Activated CD8-positive, alpha-beta T cell treated with anti-CD3 and anti-CD28 coated beads for 36 hours (primary cell): Measurements from ENCODE around the gene TWF1. TPM values are rescaled to one million over a fixed set of nuclear protein-coding genes. Genes with fewer than 3 reads are reported as not detected.
"Not testable (repeated sequence)": the region's sequence is repeated elsewhere in the genome, so short reads cannot be mapped to it uniquely, and the experiment has no call there.

Experiments used
- ATAC-seq: fragments of 200-7000 bp; cut with Tn5 transposase; one replicate; pipeline ENCODE4 v1.10.0; 2021; ENCODE audit warnings: mild to moderate bottlenecking, moderate library complexity
- CTCF ChIA-PET: fragments of 350-600 bp; sonication (Branson Sonifier 250); formaldehyde crosslinking; loops from one replicate; lab custom pipeline; 2021; ENCODE audit warnings: antibody characterized with exemption; lab: Charles Lee
- POLR2A ChIA-PET: fragments of 350-600 bp; sonication (Branson Sonifier 250); formaldehyde crosslinking; loops from one replicate; lab custom pipeline; 2021; ENCODE audit warnings: antibody characterized with exemption; lab: Charles Lee
- DNase-seq: peaks from one replicate; pipeline ENCODE4 v3.0.0-alpha.2; 2020
- H3K27ac Mint-ChIP-seq: one replicate; pipeline ENCODE4 v1.8.0; 2021; ENCODE audit warnings: mild to moderate bottlenecking, mixed read lengths
- H3K27me3 Mint-ChIP-seq: one replicate; pipeline ENCODE4 v1.8.0; 2021; ENCODE audit warnings: mixed read lengths
- H3K36me3 Mint-ChIP-seq: one replicate; pipeline ENCODE4 v1.8.0; 2021; ENCODE audit warnings: low read depth, mixed read lengths
- H3K4me1 Mint-ChIP-seq: one replicate; pipeline ENCODE4 v1.8.0; 2021; ENCODE audit warnings: low read depth, mixed read lengths
- H3K4me3 Mint-ChIP-seq: one replicate; pipeline ENCODE4 v1.8.0; 2021; ENCODE audit warnings: mild to moderate bottlenecking, moderate library complexity, mixed read lengths
- H3K9me3 Mint-ChIP-seq: one replicate; pipeline ENCODE4 v1.8.0; 2021; ENCODE audit warnings: mixed read lengths
- intact Hi-C: fragments of 100-400 bp; cut with micrococcal nuclease; formaldehyde crosslinking; loops from one replicate; pipeline ENCODE4 v1.10.0; 2022
- total RNA-seq, 2 experiments: library from RNA; stranded (reverse); gene quantifications; one replicate each; pipeline ENCODE4 v1.2.3, GENCODE V29; 2021
- TF ChIP-seq, protein P1 (sequence below): fragments of 200-600 bp; IDR thresholded peaks from one replicate; pipeline ENCODE4 v1.8.0; 2022; ENCODE audit warnings: antibody characterized with exemption, mild to moderate bottlenecking

TWF1 gene
- total RNA-seq = 10 to 100 TPM; 17.0 to 18.9 TPM

DNA sequence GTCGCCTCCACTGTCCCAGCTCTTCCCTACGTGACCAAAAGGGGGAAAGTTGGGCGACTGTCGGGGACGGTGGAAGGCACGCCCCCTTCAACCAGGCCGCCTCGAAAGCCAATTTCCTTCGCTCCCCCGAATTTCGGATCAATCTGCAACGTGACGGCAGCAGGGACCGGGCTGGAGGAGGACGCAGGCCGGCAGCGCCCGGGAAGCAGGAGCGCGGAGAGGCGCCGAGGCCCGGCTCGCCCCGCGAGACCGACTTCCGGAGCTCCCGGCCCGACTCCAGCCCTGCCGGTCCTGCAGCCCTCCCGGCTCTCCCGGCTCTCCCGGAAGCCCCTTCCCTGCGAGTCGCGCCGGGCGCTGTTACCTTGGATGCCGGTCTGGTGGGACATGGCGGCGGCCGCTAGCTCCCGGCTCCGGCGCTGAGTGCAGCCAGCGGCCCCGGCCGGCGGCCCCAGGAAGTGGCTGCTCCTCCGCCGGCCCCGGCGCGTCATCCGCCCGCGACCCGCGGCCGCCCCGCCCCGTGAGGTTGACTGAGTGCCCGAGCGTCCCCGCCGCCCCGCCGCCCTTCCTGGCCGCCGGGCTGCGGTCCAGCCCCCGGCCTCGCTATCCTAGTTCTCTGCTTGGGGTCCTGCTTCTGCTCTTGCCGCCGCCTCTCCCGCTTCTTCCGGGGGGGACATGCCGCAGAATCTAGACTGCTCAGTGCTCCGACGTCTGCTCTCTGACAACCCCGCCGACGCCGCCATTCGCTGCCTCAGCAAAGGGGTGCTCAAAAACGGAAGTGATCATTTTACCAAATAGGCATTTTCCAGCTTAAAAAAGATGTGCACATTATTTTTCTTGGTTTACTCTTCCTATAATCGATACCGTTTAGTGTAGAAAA is at the start of gene TWF1:
TSS of gene TWF1 (minus strand) at position 458 of the 877 bp plus-strand sequence. CDS start at position 386, 72 bp downstream.
- Mint-ChIP-seq H3K9me3 (no peaks in the 10 kb centered on the region), H3K36me3 (peaks cover 12% of the 10 kb centered on the region), H3K27me3 (no peaks in the 10 kb centered on the region), H3K4me1 (peaks cover 34% of the 10 kb centered on the region), H3K4me3 (peak within 1 kb of the TSS; percentile 82), H3K27ac (peak within 1 kb of the TSS; percentile 100)
- TF ChIP-seq, protein P1, sequence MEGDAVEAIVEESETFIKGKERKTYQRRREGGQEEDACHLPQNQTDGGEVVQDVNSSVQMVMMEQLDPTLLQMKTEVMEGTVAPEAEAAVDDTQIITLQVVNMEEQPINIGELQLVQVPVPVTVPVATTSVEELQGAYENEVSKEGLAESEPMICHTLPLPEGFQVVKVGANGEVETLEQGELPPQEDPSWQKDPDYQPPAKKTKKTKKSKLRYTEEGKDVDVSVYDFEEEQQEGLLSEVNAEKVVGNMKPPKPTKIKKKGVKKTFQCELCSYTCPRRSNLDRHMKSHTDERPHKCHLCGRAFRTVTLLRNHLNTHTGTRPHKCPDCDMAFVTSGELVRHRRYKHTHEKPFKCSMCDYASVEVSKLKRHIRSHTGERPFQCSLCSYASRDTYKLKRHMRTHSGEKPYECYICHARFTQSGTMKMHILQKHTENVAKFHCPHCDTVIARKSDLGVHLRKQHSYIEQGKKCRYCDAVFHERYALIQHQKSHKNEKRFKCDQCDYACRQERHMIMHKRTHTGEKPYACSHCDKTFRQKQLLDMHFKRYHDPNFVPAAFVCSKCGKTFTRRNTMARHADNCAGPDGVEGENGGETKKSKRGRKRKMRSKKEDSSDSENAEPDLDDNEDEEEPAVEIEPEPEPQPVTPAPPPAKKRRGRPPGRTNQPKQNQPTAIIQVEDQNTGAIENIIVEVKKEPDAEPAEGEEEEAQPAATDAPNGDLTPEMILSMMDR = no peak
- ATAC-seq (peak; percentile 94), DNase-seq (peak; percentile 90)
- POLR2A ChIA-PET = interaction anchor here (0.7 to 2.1 kb wide), 12 partner anchors 9 to 70 kb away, joined by 3 to 10 read pairs (median 4); partner anchors contain the start of genes IRAK4, PUS7L and TMEM117
- intact Hi-C loops = loop anchor here (5.0 kb wide), 1 partner anchor 49 kb away; the partner anchor contains the start of genes IRAK4 and PUS7L
- CTCF ChIA-PET = interaction anchor here (0.8 to 4.6 kb wide), 8 partner anchors 9 to 77 kb away, joined by 3 to 34 read pairs (median 4); partner anchors contain the start of gene TMEM117

DNA sequence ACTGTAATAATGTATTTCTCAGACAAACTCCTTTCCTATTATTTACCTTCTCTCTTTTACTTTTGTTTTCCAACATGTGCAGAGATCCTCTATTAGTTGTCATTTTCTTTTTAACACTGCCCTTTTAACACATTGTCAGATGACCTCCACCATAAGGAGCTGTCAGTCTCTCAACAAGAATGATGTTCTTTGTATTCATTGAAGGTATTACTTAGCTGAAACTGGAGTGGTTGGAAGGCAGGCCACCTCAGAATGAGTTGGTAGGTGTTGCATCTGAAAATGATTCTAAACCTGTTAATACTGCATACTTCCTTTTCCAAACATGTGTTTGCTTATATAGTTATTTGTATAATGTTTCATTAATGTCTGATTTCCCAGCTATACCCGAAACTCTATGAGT is 46.6 kb upstream of the TWF1 start:
- ATAC-seq = no peak
- POLR2A ChIA-PET = no interaction called here
- no peaks in the 10 kb centered on the region for H3K27me3 Mint-ChIP-seq

DNA sequence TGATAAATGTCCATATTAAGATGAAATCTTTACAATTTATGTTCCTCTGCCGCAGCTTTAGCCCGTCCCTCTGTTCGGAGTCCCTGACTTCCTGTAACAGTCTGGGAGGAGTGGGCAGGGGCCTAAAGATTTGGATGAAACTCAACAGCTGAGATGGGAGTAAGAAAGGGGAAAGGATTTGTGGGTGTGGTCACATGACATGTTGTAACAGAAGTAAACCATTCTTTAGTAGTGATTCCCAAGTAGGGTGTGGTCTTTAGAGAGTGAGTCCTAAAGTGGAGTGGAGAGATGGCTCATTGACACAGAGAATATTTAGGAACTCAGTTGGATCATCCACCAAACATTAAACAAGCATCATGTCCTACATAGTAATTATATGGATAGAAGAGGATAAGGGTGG is 42.7 kb upstream of the TWF1 start:
- H3K4me3 Mint-ChIP-seq = no peak overlapping the region
- intact Hi-C loops = no loop called here
- CTCF ChIA-PET = no interaction called here
- TF ChIP-seq, protein P1 = no peak
- H3K9me3 Mint-ChIP-seq = peaks cover 6% of the 10 kb centered on the region
- peaks cover 25% of the 10 kb centered on the region for H3K36me3 Mint-ChIP-seq
- POLR2A ChIA-PET = no interaction called here
- DNase-seq = no peak
- no peaks in the 10 kb centered on the region for H3K27me3 Mint-ChIP-seq
- no peak overlapping the region for H3K27ac Mint-ChIP-seq
- H3K4me1 Mint-ChIP-seq = peaks cover 3% of the 10 kb centered on the region
- no peak for ATAC-seq

More for the DNA sequence above, 46.6 kb upstream of the TWF1 start:
- Mint-ChIP-seq H3K27ac (no peak overlapping the region), H3K4me1 (no peaks in the 10 kb centered on the region), H3K4me3 (no peak overlapping the region), H3K9me3 (peaks cover 3% of the 10 kb centered on the region), H3K36me3 (peaks cover 7% of the 10 kb centered on the region)
- no peak for DNase-seq
- CTCF ChIA-PET = no interaction called here
- intact Hi-C loops = no loop called here
- TF ChIP-seq, protein P1 = no peak

DNA sequence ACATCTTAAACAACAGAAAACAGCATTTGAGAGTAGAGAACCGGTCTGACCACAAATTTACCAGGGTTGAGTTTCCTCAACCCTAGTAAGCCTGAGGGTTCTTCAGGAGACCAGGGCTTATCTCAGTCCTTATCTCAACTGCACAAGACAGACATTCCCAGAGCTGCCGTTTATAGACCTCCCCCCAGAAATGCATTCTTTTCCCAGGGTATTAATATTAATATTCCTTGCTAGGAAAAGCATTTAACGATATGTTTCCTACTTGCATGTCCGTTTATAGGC is 42.0 kb upstream of the TWF1 start:
- Mint-ChIP-seq H3K4me1 (peaks cover 3% of the 10 kb centered on the region), H3K9me3 (peaks cover 6% of the 10 kb centered on the region), H3K4me3 (no peak overlapping the region), H3K27me3 (no peaks in the 10 kb centered on the region), H3K27ac (no peak overlapping the region), H3K36me3 (peaks cover 25% of the 10 kb centered on the region)
- ChIA-PET CTCF (no interaction called here), POLR2A (no interaction called here)
- TF ChIP-seq, protein P1 = no peak
- intact Hi-C loops = no loop called here
- ATAC-seq (no peak), DNase-seq (no peak)

DNA sequence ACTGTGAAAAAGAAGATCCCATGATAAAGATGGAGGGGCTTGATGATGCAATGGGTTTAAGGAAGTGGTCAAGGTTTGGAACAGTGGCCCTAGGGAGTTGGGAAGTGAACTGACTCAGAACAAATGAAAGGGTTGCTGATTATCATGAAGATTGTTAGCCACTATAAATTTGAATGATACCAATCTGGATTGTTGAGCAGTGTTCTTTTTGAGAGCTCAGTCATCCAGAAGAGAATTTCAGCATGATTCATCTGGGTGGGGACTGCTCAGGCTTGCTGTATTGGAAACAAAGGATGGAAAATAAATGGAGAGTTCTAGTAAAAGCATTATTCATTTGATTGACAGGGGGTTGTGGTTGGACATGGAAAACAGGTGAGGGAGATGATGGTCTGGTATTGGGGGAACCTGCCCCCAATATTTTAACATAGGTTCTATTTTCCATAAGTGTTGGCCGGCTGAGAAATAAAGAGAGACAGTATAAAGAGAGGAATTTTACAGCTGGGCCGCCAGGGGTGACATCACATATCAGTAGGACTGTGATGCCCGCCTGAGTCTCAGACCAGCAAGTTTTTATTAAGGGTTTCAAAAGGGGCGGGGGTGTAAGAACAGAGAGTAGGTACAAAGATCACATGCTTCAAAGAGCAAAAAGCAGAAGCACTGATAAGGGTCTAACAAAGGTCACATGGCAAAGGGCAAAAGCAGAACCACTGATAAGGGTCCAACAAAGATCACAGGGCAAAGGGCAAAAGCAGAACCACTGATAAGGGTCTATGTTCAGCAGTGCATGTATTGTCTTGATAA is 41.5 kb upstream of the TWF1 start:
- H3K4me1 Mint-ChIP-seq, intact Hi-C loops, H3K27me3 Mint-ChIP-seq, H3K9me3 Mint-ChIP-seq, ATAC-seq, CTCF ChIA-PET, H3K27ac Mint-ChIP-seq, H3K4me3 Mint-ChIP-seq, DNase-seq: not testable (repeated sequence)
- H3K36me3 Mint-ChIP-seq = peaks cover 25% of the 10 kb centered on the region
- POLR2A ChIA-PET = interaction anchor here (1.1 kb wide), 1 partner anchor 11 kb away, joined by 3 read pairs; the partner anchor contains the start of gene TMEM117
